GM20000 (cell line): ENCODE measurements around the gene LCAT.

Source experiments
- DNase-seq: peaks from one replicate; pipeline ENCODE4 v3.0.0; 2012; ENCODE audit warnings: low spot score
- TF ChIP-seq, protein P1 (sequence below): IDR thresholded peaks from 2 replicates; pipeline ENCODE4 v1.5.1; 2012; ENCODE audit warnings: mild to moderate bottlenecking, control low read depth; ENCODE audit errors: extremely low read depth, missing control alignments

Gene LCAT

DNA sequence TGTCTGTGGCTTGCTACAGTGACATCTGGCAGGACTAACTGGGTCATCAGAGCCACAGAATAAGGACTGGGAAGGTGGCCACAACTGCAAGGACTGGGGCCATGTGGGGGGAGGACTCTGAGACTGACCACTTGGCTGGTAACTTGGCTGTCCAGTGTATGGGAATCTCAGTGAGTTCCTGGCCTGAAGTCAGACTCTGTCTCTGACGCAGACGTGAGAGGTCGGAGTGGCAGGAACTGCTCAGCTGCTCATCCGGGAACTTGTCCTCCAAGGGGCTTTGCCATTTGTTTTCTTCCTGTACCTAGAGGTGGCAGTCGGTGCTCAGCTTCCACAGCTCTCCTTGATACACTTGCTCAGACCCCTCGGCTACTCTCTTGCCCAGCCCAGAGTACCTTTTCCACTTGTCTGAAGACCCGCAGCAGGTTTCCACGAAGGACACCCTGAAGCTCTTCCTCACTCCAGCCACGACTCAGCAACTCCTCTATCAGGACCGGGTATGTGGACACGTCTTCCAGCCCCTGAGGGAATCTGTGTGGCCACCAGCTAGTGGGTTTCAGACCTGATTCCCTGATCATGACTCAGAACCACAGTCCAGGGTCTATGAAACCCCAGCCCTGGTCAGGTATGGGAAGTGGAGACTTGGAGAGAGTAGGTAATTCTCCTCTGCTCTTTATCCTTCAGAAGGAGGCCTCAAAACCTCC, 43.7 kb upstream of the LCAT start:
- no peak for DNase-seq

DNA sequence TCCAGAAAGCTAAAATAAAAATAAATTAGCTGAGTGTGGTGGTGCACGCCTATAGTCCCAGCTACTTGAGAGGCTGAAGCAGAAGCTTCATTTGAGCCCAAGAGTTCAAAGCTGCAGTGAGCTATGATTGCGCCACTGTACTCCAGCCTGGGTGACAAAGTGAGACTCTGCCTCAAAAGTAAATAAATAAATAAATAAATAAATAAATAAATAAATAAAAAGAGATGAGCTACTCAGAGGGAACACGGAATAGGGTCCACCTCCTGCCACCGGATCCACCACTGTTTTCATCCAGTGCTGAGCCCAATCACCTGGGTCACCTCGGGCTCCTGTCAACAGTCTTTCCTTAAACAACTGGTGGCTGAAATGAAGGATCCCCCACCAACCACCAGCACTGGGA, 43.0 kb upstream of the LCAT start:
- DNase-seq, result no peak

More for the DNA sequence above, 43.7 kb upstream of the LCAT start:
- TF ChIP-seq, protein P1, sequence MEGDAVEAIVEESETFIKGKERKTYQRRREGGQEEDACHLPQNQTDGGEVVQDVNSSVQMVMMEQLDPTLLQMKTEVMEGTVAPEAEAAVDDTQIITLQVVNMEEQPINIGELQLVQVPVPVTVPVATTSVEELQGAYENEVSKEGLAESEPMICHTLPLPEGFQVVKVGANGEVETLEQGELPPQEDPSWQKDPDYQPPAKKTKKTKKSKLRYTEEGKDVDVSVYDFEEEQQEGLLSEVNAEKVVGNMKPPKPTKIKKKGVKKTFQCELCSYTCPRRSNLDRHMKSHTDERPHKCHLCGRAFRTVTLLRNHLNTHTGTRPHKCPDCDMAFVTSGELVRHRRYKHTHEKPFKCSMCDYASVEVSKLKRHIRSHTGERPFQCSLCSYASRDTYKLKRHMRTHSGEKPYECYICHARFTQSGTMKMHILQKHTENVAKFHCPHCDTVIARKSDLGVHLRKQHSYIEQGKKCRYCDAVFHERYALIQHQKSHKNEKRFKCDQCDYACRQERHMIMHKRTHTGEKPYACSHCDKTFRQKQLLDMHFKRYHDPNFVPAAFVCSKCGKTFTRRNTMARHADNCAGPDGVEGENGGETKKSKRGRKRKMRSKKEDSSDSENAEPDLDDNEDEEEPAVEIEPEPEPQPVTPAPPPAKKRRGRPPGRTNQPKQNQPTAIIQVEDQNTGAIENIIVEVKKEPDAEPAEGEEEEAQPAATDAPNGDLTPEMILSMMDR, result no peak

DNA sequence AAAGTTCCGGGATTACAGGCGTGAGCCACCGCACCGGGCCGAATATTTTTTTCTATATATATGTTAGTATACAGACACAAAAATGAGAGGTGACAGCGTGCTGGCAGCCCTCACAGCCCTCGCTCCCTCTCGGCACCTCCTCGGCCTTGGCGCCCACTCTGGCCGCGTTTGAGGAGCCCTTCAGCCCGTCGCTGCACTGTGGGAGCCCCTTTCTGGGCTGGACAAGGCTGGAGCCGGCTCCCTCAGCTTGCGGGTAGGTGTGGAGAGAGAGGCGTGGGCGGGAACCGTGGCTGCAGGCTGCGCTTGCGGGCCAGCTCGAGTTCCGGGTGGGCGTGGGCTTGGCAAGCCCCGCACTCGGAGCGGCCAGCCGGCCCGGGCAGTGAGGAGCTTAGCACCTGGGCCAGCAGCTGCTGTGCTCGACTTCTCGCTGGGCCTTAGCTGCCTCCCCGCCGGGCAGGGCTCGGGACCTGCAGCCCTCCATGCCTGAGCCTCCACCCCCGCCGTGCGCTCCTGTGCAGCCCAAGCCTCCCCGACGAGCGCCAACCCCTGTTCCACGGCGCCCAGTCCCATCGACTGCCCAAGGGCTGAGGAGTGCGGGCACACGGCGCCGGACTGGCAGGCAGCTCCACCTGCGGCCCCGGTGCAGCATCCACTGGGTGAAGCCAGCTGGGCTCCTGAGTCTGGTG, 38.2 kb upstream of the LCAT start:
- TF ChIP-seq, protein P1, result no peak
- no peak for DNase-seq

More for the DNA sequence above, 43.0 kb upstream of the LCAT start:
- TF ChIP-seq, protein P1, result no peak

DNA sequence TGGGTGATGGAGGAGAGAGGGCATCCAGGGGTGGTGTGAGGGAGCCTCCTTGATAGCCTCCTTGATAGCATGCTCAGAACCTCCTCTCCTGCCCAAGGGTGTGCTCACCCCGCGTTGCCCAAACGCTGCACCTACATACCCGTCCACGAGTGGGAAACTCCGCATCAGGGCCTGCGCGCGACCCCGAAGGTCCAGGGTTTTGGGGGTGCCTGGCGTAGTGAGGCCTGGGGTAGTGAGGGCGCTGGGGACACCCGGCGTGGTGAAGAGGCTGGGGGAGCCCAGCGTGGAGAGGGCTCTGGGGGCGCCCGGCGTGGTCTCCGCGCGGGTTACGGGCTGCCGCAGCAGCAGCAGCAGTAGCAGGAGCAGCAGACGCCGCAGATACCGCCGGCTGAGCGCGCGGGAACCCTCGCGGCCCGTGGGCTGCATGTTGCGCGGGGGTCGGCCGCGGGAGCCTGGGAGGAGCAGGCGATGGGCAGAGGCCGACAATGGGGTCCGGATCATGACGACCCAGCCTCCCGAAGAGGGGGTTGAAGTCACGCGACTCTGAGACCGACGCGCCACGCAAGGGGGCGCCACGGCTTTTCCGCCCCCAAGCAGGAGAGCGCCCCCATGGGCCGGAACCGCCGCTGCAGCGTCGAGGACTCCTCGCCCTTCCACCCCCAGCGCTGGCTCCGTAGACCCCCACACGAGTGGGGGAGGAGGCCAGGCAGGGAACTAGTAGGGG, 36.2 kb upstream of the LCAT start, which contains the start of gene DPEP3:
Gene DPEP3, minus strand, starts transcription at position 545 of the 724 bp plus-strand sequence. Its CDS starts 119 bp downstream, at position 426.
- no peak for DNase-seq
- TF ChIP-seq, protein P1, result no peak

DNA sequence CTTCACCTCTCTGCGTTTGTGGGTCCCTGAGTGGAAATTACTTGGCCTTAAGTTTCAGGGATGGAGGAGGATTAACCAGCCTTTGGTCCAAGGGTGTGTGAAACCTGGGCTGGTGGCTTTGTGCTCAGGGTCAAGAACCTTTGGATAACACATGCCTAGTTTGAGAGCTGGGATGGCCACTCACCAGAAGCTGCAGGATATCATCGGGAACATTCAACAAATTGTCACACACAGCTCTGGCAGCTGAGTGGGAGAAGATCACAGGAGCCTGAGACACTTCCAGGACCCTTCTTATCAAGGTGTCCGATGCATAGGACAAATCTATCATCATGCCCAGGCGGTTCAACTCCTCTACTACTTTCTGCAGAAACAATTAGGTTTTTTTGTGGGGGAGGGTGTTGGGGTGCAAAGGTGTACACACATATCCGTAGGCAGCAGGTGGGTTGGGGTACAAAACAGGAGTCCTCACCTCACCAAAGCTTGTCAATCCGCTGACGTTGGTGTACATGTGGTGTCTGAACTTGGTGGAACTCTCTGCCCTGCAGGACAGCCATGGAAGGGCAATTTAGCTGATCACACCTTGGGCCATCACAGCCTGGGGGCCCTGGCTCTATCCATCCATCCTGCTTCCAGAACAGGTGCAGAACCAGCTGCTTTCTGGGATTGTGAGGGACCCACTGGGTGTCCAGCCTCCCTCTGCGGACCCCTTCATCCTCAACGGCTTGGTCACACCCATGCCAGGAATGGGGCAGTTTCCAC, 33.7 kb upstream of the LCAT start:
- no peak for DNase-seq

DNA sequence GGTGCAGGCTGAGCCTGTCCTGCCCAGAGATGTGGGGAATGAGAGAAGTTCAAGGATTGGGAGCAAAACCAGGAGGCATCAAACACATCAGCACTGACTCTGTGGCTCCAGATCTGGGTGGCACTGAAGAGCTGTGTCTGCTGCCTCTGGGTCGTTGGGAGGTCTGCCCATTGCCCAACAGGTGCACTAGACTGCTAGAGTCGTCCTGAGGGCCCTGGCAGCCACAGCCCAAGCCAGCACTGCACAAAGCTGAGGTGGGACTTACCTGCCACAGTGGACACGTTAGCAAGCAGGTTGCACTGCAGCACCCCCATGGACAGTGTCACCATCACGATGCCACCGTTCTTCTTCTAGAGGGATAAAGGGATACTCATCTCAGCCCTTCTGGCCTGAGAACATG, 33.1 kb upstream of the LCAT start:
- no peak for DNase-seq
- TF ChIP-seq, protein P1, result no peak

More for the DNA sequence above, 33.7 kb upstream of the LCAT start:
- TF ChIP-seq, protein P1, result no peak

DNA sequence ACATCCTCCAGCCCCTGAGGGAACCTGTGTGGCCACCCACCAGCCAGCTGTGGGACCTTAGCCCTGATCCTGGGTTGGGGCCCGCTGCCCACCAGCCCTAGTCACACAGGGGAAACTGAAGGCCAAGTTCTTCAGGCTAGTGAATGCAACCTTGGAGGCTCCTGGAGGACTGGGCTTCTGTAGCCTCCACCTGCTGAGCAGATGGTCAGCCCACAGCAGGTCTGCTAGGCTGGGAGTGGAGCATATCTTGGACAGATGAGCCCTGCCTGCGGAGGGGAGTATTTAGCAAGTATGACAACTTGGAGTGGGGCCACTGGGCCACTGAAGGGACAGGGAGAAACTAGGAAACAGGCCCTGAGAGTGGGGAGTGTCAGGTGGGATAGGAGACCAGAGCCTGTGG, 32.3 kb upstream of the LCAT start:
- TF ChIP-seq, protein P1, result no peak
- DNase-seq, result no peak
